Glomerular visceral epithelial cell (primary cell): ENCODE results near the gene FKBP4.
A peak's percentile ranks its signal among the peaks of the same experiment; 100 is the strongest.

Experiments
- DNase-seq: peaks from one replicate; pipeline ENCODE4 v3.0.0-alpha.2; 2016; ENCODE audit errors: extremely low spot score

Gene FKBP4

GRCh38 chr12:2853626-2854025 is 58.9 kb downstream of the FKBP4 start:
- DNase-seq = peak; percentile 58
